GM18505 (cell line): Measurements from ENCODE around the gene IRF2BPL.

Source experiments
- ATAC-seq: cut with Tn5 transposase; IDR thresholded peaks from one replicate; pipeline ENCODE4 v1.9.1; 2021; ENCODE audit not compliant: unreplicated experiment
- POLR2A ChIP-seq: IDR thresholded peaks from 4 replicates; pipeline ENCODE4 v1.6.1; 2011; ENCODE audit warnings: borderline replicate concordance; ENCODE audit not compliant: insufficient read depth, insufficient read length; ENCODE audit errors: extremely low read depth

The IRF2BPL gene

DNA sequence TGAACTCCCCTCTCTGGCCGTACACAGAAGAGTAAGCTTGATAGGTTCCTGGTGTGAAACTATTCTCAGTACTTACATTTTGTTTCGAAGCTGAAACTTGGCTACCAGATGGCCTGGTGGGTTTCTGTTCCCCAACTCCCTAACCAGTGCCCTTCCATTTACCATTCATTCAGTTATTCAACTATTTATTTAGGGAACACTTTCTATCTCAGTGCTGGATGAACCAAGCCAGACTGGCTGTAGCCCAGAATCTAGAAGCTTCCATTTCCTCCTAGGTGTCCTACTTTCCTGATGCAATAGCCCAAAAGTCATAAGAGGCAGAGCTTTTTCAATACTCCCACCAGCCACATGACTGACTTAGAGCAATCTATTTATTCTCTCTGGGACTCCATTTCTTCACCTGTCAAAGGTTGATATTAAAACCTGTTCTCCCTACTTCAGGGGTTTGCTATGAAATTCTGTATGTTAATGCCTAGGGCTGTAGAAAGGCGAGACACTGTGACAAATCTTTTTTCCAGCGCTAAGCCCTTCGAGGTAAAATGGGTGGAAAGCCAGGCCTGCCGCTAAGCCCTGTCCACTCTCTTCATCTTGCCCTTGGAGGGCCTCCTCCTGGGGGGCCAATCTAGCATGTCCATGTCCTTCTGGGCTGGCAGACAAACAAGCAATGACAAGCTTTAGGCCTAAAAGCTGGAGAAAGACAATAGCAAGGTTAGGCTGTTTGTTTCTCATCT lies 8.1 kb upstream of the IRF2BPL start:
- no peak for TF ChIP-seq POLR2A
- ATAC-seq: no peak

DNA sequence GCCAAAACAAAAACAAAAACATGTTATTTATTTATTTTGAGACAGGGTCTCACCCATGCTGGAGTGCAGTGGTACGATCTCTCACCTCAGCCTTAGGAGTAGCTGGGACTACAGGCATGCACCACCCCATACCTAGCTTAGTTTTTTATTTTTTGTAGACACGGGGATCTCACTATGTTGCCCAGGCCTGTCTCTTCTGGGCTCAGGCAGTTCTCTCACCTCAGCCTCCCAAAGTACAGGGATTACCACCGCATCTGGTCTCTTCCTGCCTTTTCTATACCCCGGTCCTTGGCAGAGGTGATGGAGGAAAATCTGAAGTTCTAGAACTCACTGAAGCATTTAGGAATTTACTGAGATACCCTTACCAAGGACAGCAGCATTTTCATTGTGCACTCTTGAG lies 6.8 kb upstream of the IRF2BPL start:
- no peak for ATAC-seq
- no peak for TF ChIP-seq POLR2A

- peak; percentile 80 for TF ChIP-seq POLR2A
- peak; percentile 65 for ATAC-seq
Observed at GRCh38 chr14:77033622-77034589, 5.4 kb upstream of the IRF2BPL start.

- peak; percentile 48 for TF ChIP-seq POLR2A
- ATAC-seq: peak; percentile 3
Observed at GRCh38 chr14:77032844-77033621, 4.5 kb upstream of the IRF2BPL start.

GRCh38 chr14:77032491-77032843 lies 4.0 kb upstream of the IRF2BPL start:
- peak; percentile 21 for TF ChIP-seq POLR2A
- no peak for ATAC-seq

DNA sequence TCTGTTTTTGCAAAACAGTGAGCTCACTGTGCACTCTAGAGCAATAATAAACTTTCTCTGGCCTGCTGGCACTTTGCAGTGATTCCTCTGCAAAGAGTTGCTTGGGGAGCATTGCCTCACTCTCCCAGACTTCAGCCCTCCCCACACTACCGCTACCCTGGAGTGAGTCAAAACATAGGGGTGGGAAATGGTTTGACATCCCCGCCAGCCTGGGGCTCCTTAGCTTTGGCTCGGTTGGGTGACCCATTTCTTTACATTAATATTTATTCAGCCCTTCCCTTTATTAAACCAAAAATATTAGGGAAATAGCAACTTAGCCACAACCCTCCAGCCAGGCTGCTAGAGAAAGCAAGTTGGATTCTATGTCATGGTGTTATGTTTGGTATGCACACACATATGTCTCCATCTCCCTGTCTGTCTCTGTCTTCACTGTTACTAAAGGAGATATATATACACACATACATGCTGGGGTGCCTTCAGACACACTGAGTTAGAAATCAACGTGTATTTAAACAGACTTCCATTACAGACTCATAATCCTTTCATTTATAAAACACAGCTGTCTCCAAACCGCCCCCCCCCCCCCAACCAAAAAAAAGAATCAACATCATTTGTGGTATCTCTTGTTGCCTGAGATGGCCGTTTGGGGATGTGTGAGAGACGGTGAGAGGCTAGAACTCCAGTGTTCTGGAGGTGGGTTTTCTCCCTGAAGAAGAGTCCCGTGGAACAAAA lies 3.4 kb upstream of the IRF2BPL start:
- ATAC-seq: no peak
- no peak for TF ChIP-seq POLR2A

DNA sequence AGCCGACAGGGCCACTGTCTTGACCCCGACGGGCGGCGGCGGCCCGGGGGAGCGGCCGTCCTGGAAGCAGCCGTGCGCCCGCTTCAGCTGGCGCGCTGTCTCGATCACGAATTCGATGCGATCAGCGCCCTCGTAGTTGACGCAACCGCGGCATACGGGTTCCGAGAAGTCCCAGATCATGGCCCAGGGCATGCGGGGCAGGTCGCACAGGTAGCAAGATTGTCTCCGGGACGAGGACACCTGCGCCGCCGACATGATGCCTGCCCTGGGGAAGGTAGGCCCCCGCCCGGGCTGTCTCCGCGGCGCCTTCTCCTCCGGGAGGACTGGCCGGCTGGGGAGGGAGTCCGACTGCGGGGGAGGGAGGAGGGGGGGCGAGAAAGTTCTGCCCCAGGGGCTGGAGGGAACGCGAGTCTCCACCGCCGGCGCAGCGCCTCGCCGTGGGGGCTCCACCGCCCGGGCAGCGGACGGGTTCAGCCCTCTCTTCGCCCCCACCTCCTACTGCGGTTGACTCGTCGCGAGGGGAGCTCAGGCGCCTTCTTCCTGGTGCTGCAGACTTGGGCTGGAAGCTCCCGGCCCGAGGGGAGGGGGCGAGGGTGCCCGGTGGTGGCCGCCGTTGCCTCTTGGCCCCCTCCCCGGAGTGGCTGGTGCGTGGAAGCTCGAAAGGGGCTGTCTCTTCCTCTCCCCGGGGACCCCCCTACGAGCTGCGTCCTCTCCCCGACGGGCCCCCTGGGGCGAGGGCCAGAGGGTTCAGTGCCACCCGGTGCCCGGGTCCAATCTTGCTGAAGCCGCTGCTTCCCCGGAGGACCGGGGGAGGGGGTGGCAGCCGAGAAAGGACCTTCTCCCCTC lies 747 bp downstream of the IRF2BPL start:
- peak; percentile 45 for TF ChIP-seq POLR2A
- peak; percentile 41 for ATAC-seq

DNA sequence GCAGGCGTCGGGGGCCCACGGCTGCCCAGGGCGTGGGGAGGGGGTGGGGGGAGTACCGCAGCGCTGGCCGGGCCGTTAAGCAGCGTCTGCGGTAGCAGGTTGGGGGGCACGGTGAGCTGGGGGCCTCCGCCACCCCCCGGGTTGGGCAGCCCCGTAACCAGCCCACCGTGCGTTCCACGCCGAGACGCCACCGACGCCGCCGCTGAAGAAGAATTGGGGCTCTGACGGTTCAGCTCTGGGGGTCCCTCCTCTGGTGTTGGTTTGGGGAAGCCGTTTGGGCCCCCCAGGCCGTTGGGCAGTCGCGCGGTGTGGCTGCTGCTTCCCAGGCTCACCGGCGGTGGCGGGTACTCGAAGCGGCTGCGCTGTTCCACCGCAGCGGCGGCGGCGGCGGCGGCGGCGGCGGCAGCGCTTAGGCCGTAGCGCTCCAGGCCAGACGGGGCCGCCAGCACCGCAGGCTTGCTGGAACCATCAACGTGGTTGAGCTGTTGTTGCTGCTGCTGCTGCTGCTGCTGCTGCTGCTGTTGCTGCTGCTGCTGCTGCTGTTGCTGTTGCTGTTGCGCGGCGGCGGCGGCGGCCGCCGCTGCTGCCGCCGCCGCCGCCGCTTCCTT lies 1.5 kb downstream of the IRF2BPL start:
- no peak for TF ChIP-seq POLR2A
- ATAC-seq: peak; percentile 14

DNA sequence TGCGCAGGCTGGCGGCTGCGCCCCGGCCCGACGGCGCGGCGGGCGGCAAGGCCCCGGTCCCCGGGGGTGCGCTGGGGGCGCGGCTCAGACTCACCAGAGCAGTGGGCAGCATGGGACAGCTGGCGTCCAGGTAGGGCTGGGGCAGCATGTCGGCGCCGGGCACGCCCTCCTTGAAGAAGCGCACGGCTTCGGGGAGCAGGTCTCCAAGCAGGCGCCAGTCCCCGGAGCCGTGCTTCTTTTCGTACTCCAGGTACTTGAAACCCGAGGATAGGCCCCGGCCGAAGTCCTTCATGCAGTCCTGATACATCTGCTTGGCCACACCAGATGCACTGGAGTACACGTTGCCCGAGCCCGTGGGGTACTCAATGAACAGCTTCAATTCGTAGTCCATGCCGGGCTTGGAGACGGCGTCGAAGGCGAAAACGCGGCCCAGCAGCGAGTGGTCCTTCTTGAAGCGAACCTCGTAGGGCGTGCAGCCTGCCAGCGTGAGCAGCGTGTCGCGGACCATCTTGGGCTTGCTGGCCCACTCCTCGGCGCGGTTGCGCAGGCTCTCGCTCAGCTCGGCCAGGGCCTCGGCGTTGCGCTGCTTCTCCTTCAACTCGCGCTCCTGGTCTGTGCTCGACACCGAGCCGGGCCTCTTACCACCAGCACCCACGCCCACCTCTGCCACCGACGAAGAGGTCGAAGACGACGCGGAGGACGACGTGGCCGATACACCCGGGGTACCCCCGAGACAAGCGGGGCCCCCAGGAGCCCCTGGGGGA lies 2.2 kb downstream of the IRF2BPL start:
- ATAC-seq: no peak
- no peak for TF ChIP-seq POLR2A

DNA sequence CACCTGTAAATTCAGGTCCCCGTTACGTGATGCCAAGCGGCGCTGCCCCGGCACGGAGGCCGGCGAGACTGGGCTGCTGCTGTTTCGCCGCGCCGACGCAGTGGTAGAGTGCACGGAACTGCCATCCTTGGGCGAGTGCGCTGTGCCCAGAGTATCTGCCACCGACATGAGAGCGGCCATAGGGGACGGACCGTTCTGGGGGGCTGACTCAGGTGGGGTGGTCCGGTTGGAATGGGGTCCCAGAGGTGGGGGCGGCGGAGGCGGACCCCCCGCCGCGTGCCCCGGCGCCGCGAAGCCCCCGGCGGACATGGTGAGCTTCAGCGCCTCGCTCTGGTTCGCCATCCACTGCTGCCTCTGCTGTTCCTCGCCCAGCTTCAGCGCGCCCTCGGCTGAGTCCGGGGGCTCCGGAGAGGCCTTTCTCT lies 2.8 kb downstream of the IRF2BPL start:
- no peak for TF ChIP-seq POLR2A
- ATAC-seq: no peak

DNA sequence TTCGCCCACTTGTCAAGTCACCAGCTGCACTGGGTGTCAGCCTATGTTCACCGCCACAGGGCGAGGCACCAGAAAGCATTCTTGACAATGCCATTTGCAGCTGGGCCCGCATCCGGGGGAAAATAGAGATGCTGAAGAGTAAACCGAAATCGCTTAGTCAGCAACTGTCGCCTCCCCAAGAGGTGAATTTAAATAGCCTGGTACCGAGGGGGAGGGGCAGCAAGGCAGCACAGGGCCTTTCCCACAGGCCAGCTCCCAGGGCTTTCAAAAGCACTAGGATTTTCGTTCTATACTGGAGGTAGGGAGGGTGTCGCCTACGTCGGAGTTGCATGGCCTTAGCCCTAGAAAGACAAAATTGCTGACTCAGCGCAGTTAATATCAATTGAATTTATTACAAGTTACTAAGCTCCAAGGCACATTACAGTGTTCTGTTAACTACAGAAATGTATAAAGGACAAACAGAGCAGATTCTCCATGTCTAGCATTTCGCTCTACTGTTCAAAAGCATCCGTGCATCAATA lies 4.3 kb downstream of the IRF2BPL start:
- no peak for TF ChIP-seq POLR2A
- ATAC-seq: no peak
